Cortex of kidney (tissue), 1 donor: ENCODE results near the gene CES5A.
"Not testable (repeated sequence)": the region's sequence is repeated elsewhere in the genome, so short reads cannot be mapped to it uniquely, and the experiment has no call there.

Experiments used
- DNase-seq: peaks from one replicate; lab custom pipeline; 2025; lab: John Stamatoyannopoulos, UW

The CES5A gene, protein sequence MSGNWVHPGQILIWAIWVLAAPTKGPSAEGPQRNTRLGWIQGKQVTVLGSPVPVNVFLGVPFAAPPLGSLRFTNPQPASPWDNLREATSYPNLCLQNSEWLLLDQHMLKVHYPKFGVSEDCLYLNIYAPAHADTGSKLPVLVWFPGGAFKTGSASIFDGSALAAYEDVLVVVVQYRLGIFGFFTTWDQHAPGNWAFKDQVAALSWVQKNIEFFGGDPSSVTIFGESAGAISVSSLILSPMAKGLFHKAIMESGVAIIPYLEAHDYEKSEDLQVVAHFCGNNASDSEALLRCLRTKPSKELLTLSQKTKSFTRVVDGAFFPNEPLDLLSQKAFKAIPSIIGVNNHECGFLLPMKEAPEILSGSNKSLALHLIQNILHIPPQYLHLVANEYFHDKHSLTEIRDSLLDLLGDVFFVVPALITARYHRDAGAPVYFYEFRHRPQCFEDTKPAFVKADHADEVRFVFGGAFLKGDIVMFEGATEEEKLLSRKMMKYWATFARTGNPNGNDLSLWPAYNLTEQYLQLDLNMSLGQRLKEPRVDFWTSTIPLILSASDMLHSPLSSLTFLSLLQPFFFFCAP

DNA sequence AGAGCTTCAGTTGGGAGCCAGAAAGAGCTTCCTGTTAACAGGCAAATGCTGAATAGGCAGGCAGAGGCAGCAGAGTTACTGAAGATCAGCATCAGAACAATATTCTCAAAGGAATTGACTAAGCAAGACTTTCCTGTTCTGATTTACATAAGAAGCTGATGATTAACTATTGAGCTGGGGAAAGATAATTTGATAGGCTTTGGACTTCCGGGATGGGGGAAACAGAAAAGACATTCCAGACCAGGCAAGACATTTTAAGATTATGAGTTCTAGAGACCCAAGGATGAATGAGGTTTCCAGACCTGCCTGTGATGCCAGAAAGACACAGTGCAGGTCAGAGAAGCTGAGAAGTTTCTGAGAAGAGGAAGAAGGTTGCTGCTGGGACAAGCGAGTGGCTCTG, at the start of gene CES5A:
CES5A (minus strand) TSS at position 101 of the 400 bp plus-strand sequence. CDS start 152 bp downstream, outside the sequence.
- no peak for DNase-seq

DNA sequence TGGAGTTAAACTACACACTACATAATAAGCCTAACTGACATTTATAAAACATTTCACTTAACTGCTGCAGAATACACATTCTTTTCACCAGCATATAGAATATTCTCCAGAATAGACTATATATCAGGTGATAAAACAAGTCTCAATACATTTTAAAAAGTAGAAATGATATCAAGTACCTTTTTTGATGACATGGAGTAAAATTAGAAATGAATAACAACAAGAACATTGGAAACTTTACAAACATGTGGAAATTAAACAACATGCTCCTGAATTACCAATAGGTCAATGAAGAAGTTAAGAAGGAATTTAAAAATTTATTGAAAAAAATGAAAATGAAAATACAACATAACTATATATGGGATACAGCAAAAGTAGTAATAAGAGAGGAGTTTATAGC, 47.5 kb upstream of the CES5A start:
- DNase-seq = no peak

DNA sequence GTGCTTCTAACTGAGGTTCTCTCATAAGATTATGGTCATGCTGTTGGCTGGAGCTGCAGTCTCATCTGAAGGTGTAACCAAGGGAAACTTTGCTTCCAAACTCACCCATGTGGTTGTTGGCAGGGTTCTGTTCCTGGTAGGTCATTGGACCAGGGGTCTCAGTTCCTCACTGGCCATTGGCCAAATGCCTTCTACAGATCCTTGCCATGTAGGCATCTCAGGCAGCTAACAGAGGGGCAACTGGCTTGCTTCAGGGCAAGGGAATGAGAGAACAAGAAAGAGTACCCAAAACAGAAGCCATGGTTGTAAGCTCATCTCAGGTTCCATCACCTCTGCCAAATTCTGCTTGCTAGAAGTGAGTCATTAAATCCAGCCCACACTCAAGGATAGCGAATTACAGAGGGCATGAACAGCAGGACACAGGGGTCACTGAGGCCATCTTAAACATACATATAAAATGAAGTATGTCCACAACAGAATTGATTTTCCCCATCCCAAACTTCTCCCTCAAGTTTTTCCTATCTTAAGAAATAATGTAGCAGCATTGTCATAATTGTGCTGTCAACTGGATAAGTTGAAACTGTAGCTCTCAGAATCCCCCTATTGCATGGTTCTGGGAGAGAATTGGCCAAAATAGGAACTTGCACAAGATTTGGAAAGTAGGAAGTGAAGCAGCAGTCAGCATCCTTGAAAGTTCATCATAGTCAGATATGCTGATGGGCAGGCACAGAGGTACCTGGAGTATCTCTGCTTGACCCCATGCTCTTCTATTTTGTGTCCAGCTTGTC, 42.4 kb upstream of the CES5A start:
- DNase-seq = no peak

DNA sequence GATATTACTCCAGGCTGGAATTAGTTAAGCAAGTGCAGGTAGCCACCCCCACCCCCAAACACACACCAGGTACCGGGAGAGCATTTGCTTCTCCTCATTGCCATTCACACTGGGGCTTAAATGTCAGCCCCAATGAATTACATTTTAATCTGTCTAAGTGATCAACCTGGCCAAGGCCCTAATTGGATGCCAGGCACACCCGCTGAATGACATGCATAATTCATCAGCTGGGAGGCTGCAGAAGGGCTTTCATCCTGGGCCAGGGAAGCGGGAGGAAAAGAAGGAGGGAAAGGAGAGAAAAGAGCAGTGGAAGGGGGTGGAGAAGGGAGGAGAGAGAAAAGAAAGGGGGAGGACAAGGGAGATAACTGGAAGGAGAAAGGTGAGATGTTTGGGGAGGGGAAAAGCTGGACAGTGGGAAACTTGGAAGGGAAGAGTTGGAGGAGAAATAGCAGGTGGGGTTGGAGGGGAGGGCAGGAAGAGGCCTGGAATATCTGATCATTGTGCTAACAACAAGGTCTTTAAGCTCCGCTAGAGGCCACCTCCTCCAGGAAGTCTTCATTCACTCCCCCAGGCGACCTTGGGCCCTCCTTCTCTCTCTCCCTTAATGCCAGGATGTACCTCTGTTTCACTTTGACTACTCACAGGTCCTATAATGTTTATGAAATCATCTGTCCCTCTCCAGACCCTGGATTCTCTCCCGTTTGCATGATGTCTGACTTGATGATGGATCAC, 40.1 kb upstream of the CES5A start:
- DNase-seq = no peak

DNA sequence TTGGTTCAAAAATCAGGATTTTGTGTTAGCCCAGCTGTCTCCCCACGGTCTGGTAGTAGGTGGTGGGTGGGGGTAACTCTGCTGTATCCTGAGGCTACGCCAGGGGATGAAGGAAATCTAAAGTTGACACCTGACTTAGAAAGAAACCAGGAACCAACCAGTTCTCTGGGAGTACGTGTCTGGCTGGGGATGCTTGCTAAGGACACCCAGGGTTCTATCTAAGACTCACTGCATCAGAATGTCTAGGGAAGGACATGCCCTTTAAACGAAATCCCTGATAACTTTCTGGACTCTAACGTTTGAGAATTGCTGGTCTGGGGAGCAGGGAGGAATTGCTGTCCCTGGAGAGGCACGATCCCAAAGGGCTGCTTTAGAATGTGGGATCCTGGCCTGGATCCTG, 39.2 kb upstream of the CES5A start:
- no peak for DNase-seq

DNA sequence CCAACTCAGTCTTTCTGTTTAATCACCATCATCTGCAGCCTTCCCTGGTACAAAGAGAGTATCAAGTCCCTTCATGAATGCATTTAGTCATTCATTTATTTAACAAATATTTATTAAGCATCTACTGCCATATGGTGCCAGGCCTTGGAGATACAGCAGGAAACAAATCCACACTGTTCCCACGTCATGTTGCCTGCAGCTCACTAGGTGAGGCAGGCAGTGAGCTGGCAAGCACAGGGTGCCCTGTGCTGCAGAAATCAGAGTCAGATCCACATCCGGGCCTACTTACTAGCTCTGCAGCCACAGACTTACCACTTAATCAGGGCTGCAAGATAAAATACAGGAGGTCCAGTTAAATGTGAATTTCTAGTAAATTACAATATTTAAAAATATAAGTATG, 38.5 kb upstream of the CES5A start:
- DNase-seq = no peak

DNA sequence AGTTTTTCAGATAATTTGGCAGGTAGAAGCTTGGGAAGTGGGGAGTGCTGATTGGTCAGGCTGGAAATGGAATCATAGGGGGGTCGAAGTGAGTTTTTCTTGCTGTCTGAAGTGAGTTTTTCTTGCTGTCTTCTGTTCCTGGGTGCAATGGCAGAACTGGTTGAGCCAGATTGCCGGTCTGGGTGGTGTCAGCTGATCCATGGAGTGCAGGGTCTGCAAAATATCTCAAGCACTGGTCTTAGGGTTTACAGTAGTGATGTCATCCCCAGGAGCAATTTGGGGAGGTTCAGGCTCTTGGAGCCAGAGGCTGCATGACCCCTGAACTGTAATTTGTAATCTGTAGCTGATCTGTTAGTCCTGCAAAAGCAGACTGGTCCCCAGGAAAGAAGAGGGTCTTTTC, 37.9 kb upstream of the CES5A start:
- DNase-seq = not testable (repeated sequence)

DNA sequence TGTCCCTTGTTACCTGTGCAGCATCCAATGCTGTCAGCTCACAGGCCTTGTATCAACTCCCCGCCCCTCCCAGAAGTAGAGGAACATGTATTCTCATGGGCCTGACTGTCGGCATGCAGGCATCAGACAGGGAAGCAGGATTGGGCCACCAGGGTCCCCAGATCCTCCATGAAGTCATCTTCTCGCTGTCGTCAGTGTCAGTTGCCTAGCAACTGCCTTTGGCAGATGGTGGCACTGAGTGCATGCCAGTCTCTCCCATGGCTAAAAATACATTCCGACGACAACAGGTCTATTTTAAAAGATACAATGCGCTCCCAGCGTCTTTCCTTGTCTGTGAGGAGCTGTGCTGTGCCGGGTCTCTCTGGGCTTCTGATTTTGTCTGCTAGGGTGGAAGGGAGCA, 36.8 kb upstream of the CES5A start:
- DNase-seq = no peak

DNA sequence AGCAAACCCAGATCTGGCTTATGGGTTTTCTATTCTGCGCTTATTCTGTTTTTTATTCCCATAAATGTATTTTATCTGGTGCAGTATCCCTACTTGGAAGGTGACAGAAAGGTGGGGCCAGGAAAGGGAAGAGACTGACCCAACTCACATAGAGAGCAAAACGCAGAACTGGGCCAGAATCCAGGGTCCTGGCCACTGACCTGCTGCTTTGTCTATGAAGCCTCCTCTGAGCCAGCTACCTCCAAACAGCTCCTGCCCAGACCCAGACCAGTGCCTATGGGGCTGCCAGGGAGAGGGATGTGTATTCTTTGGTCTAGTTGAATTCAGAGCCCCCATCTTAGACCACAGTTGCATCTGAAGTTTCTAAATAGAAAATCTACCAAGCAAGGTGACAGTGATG, 36.4 kb upstream of the CES5A start:
- no peak for DNase-seq

DNA sequence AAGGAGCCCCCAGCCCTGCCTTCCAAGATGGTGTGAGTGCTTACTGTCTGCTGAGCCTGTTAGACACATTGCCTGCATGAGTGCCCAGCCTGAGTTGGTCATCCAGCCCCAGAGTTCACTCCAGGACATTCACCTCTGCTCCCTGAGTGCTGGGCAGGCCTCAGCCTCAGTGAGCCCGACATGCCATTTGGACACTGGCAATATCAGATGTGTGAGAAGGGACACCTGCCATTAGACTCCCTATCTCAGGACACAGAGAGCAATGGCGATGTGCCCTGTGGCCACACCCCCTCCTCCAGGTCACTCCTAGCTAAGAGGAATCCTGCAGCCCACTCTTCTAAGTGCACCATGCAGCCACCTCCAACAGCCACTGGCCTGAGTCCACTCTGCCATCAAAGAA, 34.7 kb upstream of the CES5A start:
- DNase-seq = no peak

DNA sequence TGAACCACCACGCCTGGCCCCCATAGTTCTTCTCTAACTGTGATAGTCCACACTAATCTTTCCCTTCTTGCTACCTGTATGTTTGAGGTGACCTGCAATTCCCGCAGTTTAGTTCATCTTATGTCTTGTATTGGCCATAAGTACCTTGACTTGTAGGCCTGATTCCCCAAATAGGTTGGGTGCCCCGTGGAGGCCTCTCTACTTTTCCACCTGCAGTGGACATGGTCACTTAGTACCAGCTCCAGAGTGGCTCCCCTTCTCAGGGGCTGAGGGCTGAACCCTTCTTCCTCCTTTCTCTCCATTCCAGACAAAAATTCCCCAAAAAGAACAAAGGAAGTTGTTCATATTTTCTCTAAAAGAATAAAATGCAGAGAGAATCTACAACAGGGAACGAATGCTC, 33.5 kb upstream of the CES5A start:
- no peak for DNase-seq

DNA sequence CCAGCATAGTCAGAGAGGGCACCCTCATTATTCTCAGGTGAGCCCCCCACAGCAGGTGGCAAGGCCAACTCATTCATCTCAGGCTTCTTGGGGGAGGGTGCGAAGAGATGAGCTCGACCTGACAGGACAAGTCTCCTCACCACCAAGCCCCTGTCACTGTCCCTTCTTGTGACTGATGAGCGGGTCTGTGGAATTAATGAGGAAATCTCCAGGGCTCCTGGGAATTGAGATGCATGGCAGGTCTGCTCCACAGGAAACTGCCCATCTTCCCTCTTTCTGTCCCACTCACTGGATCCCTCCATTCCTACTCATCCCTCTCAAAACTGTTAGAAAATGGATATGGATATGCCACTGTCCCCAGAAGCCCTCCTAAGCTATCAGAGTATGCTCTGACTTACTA, 32.5 kb upstream of the CES5A start:
- DNase-seq = no peak

DNA sequence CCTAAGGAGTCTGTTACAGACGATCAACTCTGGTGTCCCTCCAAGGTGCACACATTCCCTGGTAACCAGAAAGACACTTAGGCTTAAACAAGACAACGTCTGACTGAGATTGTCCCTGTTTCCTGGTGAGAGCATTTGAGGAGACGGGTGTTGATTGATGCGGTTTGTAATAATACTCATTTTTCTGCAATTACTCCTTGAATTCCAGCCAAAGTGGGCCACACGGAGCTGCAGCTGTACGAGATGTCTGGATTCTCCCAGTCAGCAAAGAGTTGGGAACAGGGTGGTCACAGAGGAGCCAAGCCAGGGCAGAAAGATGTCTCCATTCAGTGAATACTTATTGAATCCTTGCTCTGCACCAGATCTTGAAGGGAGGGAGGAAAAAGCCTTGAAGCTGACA, 30.9 kb upstream of the CES5A start:
- no peak for DNase-seq

DNA sequence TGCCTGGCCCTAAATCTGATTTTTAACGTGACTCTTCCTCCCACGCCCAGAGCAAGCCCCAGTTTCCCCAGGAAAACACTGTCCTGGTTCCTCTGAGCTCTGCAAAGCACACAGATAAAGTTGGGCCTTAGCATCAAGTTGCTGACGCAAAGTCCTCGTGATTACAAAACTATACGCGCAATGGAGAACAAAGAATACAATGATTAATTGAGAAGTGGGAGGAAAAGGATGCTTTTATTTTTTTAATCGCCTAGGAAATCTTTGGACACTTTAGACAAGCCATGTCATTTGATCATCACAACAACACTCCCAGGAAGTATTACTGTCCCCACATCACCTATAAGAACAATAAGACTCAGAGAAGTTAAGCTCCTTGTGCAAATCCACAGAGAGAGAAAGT, 30.5 kb upstream of the CES5A start:
- no peak for DNase-seq

DNA sequence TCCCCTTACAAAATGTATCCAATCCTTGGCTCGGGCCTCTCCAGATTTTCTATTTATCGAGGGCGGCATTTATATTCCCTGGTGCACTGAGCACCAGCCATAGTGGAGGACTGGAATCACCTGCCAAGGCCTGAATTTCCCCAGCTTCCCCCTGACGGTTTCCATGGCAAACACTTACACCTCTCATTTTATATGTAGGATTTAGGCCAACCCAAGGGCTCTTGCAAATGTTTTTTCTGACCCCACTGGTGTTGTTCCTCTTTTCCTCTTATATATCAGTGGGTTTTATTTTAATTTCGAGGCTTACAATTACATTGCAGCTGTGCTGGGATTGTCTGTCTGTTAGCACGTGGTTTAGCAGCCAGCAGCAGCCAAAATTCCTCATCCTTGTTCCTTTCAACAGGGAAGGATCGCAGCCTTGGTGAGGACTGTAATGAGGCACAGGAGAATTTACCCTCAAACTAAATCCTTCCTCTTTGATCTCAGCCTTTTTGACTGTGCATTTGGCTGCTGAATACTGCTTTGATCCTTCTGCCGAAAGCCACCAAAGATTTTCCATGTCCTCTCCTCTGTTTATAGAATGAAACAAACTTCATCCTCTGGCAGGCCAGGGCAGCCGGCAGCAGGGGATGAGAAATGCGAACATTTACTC, 26.5 kb upstream of the CES5A start:
- DNase-seq = no peak

DNA sequence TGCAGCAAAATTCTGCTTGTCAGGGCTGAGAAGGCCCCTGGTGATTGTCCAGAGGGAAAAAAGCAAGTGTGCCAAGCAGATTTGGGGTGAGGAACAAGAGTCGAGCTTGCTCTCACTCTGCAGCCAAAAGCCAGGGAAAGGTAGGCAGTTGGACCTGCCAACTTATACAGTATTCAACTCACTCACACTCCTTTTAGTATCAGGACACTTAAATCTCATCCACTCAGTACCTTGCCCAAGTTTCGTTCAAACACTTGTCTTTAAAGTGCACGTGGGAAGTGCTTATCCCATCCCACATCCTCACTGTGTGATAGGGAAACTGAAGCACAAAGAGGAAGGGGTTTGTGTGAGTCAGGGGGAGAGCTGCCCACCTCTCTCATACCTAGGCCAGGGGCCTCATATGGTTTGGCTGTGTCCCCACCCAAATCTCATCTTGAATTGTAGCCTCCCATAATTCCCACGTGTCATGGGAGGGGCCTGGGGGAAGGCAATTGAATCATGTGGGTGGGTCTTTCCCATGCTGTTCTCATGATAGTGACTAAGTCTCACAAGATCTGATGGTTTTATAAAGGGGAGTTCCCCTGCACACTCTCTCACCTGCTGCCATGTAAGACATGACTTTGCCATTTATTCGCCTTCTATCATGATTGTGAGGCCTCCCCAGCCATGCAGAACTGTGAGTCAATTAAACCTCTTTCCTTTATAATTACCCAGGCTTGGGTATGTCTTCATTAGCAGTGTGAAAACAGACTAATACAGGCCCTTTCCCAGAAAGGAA, 25.6 kb upstream of the CES5A start:
- no peak for DNase-seq

DNA sequence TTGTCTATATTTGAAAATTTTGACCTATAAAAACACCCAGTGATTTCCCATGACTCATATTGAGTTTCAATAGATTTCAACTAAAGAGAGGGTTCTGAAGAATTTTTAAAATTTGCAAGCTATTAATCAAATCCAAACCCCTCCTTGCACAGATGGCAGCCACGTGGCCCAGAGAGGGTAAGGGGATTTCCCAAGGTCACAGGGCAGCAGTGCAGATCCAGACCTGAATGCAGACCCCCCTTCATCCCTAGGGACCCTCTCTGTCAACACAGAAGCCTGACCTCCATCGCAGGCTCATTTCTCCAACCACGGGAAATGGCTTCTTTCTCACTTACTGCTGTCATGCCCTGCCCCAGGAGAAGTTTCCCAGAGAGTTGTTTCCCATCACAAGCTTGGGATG, 24.7 kb upstream of the CES5A start:
- no peak for DNase-seq

DNA sequence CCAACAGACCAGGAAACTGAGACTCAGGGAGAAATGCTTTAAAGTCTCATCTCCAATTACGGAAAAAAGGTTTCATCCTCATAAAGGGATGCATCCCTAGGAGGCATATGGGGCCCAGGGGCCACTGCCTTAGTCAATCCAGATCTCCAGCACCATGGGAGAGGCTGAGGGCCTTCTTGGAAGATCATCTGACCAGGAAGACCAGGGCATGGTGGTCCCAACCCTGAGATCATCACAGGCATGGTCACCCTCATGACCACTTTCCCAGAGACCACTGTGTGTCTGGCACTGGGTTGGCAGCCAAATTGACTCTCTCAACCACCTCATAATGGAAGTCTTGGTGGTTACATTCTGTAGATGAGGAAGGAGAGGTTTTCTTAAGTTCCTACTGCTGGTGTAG, 23.4 kb upstream of the CES5A start:
- DNase-seq = no peak

DNA sequence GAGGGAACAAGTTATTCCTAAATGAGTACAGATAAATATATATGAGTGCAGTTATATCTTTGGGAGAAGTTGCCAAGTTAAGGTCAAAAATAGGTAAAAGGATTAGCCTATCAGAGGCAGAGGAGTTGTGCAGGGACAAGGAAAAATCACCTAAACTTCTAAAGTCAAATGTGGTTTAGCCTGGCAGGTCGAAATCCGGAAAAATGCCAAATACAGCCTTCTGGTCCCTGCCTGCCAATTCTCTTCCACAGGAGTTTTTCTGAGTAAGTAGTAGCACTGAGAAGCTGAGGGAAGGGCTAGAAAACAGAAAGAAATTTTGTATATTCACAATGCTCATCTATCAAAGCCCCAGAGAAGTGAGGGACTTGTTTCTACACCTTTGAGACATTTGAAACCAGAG, 17.6 kb upstream of the CES5A start:
- DNase-seq = no peak

DNA sequence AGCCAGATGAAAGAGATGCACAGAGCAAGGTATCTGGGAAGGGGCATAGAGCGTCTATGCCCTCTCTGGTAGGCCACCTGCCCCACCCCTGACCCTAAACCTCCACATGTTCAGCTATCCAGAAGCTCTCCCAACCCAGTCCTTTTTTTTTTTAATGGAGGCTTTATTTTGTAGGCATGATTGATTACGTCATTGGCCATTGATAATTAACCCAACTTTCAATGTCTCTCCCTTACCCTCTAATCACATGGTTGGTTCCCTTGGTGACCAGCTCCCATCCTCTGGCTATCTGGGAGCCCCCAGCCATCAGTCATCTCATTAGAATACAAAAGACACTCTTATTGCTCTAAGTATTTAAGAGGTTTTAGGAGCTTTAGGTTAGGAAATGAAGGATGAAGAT, 14.3 kb upstream of the CES5A start:
- no peak for DNase-seq

DNA sequence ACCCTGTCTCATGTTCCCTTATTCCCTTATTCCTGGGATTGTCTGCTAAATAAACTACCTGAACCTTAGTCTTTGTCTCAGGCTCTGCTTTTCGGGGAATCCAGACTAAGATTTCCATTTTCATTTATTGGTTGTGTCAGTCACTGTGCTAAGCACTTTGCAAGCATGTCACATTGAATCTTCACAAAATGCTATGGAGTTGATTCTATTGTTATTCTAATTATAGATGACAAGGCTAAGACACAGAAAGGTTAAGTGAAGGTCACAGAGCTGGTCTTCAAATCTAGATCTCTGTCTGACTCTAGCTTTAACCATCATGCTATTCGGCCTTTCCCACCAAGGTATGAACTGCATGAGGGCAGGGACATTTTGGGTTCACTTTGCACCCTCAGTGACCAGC, 13.4 kb upstream of the CES5A start:
- no peak for DNase-seq
